HG03095 (cell line): ENCODE measurements around the gene STK36.
A peak's percentile ranks its signal among the peaks of the same experiment; 100 is the strongest.
"Not testable (repeated sequence)": the region's sequence is repeated elsewhere in the genome, so short reads cannot be mapped to it uniquely, and the experiment has no call there.

Source experiments
- ATAC-seq: cut with Tn5 transposase; IDR thresholded peaks from one replicate; pipeline ENCODE4 v1.9.1; 2021; ENCODE audit warnings: moderate library complexity; ENCODE audit not compliant: unreplicated experiment

Gene STK36

DNA sequence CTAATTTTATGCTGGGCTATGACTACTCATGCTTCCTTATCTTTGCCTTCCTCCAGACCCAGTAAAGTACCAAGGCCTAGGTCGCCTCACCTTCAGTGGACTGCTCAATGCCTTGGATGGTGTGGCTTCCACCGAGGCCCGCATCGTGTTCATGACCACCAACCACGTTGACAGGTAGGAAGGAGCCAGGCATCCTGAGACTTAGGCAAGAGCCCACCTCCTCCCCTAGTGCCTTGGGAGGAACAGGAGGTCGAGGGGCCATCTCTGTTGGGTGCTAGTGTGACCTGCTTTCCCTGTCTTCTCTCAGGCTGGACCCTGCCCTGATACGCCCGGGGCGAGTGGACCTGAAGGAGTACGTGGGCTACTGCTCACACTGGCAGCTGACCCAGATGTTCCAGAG is 9.1 kb upstream of the STK36 start:
- no peak for ATAC-seq

GRCh38 chr2:218663901-218664300 is 8.0 kb upstream of the STK36 start:
- no peak for ATAC-seq

DNA sequence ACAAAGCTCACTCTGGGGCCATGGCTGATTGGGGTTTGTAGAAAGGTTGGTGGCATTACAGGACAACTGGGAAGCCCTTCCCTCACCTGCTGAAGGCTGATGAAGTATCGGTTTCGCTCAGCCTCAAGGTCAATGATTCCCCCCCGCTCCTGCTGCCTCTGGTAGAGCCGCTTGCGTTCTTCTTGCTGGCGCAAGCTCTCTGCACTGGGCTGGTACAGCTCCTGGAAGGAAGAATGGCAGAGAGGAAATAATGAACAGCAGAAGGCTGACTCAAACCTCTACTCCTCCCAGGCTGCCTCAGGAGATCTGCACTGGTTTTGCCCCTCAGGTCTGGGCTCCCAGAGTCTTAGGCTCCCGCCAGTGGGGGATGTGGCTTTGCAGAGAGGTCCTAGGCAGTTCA is 7.2 kb upstream of the STK36 start:
- ATAC-seq = no peak

DNA sequence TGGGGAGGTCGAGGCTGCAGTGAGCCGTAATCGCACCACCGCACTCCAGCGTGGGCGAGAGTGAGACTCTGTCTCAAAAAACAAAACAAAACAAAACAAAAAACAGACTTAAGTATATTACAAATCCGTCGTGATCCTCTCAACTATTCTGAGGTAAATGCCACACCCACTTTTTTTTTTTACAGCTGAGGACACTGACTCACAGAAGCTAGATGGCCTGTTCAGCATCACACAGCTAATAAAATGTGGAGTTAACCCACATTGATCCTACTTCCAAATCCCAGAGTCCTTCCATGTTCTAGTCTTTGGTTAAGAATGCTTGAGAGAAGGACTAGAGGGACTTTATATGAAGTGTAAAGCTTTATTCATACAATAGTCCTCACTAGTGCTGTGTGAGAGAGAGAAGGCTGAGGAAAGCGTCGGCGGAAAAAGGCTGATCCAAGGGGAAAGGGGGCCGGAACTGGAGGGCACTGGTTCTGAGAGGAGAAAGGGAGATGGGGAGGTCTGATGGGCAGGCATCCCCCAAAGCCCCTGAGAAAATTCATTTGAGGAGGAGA is 711 bp upstream of the STK36 start:
- ATAC-seq = no peak

DNA sequence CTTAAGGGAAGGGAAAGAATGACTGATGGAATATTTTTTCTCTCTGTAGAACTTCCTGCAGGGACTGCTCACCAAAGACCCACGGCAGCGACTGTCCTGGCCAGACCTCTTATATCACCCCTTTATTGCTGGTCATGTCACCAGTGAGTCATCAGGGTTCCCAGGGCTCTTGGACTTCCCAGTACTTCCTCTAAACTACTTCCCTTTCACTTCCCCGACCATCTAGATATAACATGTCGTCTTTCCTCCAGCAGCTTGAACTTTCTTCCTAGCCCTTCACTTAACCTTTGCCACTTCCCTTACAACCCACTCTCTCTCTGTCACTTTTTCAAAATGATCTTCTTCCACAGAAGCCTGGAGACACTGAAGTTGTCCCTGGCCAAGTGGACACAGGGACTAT is 7.2 kb downstream of the STK36 start:
- ATAC-seq = no peak

DNA sequence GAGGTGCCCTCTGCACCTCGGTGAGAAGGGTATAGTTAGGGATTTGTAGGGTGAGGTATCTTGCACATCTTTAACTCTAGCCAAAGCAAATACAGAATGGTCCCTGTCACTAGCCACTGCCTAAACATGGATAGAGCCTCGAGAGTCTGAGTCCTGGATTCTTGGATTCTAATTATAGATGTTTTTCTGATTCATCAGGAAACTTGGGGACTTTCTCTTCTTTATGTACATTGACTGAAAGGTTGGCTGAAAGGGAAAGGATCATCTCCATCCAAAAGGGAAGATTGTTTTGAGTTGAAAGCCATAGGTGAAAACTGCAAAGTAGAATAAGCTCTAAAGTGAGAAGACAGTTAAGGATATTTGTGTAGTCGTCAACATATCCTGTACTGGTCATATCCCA is 8.2 kb downstream of the STK36 start:
- ATAC-seq = no peak

DNA sequence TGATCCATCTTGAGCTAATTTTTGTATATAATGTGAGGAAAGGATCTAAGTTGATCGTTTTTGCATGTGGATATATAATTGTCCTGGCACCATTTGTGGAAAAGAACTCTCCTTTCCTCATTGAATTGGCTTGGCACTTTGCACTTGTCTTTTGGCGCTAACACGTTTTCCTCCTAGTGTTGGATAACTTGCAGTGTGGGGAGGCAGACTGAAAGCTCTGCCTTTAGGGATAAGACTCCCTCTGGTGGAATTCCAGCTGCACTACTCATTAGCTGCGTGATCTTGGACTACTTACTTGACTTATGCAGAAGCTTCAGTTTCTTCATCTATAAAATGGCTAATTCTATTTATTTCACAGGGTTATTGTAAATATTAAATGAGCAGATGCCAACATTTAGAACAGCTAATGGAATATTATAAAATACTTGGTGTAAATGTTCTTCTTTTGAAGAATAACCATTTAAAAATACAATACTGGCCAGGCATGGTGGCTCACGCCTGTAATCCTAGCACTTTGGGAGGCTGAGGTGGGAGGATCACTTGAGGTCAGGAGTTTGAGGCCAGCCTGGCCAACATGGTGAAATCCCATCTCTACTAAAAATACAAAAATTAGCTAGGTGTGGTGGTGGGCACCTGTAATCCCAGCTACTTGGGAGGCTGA is 15.6 kb downstream of the STK36 start:
- ATAC-seq = not testable (repeated sequence)

GRCh38 chr2:218691234-218691633 is 19.3 kb downstream of the STK36 start:
- ATAC-seq = no peak

DNA sequence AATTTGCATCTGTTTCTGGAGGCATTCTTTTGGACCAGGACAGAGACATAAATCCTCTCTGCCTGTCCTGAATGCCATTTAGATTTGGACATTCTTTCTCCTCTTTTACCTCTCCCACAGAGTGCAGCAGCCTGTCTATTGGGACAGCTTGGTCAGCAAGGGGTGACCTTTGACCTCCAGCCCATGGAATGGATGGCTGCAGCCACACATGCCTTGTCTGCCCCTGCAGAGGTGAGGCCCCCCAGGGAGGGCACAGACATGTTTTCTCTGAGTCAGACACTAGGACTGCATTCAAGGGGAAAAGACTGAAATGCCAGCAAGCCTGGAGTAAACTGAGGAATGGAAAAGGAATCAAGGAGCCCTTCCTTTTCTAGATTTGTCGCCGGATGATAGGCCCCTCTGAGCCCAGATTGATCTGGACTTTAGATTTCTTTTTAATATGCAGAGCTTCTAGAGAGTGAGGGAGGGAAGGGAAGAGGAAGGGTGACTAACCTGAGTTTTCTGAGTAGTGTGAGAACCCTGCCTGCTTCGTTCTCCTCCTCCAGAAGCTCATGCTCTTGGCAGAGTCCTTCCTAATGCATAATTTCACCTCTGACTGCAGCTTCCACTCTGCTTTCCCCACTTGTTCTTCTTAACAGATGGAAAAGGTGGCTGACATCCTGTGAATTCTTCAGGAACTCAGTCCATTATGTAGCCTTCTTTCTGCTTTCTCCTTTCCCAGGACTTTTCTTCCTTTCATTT is 22.7 kb downstream of the STK36 start:
- ATAC-seq = no peak

DNA sequence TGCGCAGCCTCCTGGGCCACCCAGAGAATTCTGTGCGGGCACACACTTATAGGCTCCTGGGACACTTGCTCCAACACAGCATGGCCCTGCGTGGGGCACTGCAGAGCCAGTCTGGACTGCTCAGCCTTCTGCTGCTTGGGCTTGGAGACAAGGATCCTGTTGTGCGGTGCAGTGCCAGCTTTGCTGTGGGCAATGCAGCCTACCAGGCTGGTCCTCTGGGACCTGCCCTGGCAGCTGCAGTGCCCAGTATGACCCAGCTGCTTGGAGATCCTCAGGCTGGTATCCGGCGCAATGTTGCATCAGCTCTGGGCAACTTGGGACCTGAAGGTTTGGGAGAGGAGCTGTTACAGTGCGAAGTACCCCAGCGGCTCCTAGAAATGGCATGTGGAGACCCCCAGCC is 27.0 kb downstream of the STK36 start:
- no peak for ATAC-seq

GRCh38 chr2:218701806-218702205 is 29.9 kb downstream of the STK36 start:
- no peak for ATAC-seq

DNA sequence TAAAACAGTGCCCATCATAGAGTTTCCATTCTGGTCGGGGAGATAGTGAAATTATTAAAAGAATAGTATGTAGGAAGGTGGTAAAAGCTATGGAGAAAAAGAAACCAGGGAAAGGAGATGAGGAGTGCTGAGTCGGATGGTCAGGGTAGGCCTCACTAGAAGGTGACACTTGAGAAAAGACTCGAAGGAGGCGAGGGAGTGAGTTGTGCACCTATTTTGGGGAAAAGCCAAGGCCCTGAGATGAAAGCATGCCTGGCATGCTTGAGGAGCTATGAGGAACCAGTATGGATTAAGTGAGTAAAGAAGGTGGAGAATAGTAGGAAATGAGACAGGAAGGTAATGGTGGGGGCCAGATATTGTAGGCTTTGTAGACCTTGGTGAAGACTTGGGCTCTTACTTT is 31.5 kb downstream of the STK36 start:
- ATAC-seq = no peak

DNA sequence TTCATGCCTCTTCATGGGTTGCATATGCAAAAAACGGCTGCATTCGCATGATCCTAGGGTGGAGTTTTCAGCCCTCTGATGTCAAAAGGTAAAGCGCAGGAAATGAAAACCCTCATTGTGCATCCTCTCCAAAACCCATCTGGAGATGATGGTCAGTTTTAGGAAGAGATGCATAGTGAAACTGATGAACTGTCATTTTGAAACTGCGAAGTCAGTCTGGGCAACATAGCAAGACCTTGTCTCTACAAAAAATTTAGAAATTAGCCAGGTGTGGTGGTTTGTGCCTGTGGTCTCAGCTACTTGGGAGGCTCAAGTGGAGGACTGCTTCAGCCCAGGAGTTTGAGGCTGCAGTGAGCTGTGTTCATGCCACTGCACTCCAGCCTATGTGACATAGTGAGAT is 36.2 kb downstream of the STK36 start:
- peak; percentile 27 for ATAC-seq

DNA sequence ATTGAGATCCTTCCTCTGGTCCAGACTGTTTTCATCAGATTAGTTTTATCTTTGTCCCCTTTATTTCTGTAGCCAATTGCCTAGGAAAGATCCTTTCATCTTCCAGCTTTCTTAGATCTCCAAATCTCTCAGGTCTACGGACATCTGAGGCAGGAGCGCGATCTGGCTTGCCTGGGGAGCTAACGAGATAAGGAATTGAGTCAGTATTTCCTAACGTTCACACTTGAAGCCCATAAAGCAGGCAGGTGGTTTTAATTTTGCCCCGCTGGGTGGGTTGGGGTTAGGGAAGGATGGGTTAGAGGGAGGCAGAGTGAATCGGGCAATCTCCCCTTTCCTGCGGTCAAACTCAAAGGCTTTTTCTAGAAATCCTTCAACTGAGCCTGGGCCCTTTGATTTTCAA is 38.0 kb downstream of the STK36 start:
- ATAC-seq = no peak

DNA sequence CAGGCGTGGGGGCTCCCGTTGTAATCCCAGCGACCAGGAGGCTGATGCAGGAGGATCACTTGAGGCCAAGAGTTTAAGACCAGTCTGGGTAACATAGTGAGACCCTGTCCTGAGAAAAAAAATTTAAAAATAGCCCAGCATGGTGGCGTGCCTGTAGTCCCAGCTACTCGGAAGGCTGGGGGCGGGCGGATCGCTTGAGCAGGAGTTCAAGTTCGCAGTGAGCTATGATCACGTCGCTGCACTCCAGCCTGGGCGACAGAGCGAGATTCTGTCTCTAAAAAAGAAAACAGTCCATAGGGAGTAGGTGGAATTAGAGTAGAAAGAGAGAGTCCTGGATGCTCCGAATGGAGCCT is 38.4 kb downstream of the STK36 start:
- no peak for ATAC-seq

DNA sequence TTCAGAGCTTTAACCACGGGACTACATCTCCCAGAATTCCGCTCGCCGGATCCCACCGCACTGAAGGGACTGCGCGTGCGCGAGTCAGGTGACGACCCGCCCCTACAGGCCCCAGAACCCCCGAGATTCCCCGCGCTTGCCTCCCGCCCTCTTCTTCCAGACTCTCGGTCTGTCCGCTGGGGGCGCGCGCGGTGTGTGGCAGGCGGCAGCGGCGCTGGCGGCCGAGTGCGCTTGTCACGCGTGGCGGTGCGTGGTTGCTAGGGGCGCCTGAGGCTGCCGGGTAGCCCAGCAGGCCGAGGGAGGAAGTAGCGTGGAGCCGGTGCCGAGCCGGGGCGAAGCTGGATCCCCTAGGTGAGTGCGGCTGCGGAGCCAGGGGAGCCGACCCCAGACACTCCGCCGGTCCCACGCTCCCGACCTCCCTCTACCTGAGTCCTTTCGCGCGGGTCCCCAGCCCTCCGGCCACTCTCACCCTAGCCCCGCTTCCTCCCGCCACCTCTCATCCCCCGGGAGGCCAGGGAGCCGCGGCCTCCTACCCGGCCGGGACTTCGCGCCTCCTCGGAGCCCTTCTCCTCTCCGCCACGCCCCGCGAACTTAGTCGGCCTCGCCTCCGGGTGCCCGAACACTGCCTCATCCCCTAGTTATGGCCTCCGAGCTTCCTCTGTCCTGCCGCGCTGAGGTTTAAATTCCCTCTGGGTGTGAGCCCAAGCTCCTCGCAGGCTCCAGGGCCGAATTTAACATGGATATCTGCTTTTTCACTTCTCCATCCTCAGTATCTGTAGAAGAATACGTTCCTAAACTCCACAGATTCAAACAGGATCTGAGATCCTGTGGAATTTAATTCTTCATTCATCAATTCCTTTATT is 39.0 kb downstream of the STK36 start, which contains the start of gene TTLL4:
Gene TTLL4, plus strand, starts transcription at position 149 of the 863 bp plus-strand sequence. CDS start 26,842 bp downstream, outside the sequence.
- ATAC-seq = peak; percentile 83

DNA sequence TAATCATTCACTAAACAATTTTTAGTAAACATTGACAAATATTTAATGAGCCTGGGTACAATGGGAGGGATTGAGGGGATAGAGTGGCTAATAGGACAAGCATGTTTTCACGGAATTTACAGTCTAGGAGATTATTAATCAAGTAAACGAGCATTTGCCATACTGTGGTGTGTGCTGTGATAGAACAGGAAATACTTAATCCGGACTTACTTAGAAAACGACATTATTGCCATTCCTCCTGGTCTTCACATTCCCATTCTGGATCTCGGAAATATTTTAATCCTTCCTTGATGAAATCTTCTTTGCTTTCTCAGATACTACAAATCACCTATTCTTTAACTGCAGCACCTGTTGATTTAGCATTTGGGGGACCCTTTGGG is 39.7 kb downstream of the STK36 start:
- no peak for ATAC-seq

DNA sequence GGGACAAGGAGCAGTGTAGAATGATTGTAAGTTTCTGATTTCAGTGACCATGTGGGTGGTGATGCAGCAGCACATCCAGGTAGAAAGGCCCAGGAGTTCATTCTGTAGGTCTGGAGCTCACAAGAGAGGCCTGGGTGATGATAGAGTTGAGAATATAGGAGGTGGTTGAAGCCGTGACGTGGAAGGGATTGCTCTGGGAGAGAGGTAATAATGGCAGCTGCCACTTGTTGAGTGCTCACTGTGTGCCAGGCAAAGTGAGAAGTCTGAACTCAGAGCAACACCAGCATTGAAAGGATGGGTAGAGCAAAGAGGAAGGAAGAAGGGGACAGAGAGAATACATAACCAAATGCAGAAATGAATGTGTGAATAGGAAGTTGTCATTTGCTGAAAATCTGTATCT is 42.0 kb downstream of the STK36 start:
- no peak for ATAC-seq

GRCh38 chr2:218716070-218716469 is 44.2 kb downstream of the STK36 start:
- no peak for ATAC-seq

DNA sequence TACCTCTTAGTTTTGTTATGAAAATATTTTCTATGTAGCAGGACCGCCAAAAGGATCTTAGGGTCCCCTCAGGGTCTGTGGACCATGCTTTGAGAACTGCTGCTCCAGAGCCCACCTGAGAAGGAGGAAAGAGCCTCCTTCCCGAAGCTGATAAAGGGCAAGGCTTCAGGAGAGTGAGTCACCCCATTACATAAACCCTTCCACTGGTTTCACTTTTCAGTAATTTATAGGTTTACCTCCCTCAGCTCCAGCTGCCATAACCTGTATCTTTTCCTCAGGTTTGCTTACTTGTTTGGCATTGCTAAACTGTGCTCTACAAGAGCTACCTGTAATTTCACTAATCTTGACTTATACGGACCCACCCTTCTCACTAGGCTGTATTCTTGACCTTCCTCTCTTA is 45.4 kb downstream of the STK36 start:
- no peak for ATAC-seq

GRCh38 chr2:218718058-218718457 is 46.2 kb downstream of the STK36 start:
- no peak for ATAC-seq

GRCh38 chr2:218719457-218719856 is 47.6 kb downstream of the STK36 start:
- no peak for ATAC-seq
